ENCODE data around the gene GGNBP2.
"Not testable (repeated sequence)": the region's sequence is repeated elsewhere in the genome, so short reads cannot be mapped to it uniquely, and the experiment has no call there.

The GGNBP2 gene

DNA sequence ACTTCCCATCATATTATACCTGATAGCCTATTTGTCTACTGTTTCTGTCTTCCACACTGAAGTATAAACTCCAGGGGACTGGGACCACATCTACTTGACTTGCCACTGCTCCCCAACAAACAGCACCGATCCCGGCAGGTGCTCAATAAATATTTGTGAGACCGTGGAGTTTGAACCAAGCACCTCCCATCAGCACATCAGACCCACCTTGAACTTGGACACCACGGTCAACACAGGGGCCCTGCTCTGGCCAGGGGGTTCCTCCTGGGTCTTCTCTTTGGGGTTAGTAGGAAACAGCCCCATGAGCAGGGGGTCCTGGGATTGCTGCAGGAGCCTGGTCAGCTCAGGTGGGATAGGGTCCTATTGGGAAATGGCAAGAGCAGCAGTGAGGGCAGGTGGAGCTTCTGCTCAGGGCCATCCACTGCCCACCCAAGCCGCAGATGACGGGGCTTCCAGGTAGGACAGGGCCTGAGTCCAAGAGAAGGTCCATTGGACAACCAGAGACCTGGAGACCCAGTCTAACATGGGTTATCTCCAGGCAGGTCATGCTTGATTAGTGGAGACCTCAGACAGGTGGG is 38.4 kb upstream of the GGNBP2 start:
- in situ Hi-C loops (cut with MboI; ENCODE audit: low sequenced_read_pairs, unreplicated experiment): no loop called here
- TF ChIP-seq, protein P1, sequence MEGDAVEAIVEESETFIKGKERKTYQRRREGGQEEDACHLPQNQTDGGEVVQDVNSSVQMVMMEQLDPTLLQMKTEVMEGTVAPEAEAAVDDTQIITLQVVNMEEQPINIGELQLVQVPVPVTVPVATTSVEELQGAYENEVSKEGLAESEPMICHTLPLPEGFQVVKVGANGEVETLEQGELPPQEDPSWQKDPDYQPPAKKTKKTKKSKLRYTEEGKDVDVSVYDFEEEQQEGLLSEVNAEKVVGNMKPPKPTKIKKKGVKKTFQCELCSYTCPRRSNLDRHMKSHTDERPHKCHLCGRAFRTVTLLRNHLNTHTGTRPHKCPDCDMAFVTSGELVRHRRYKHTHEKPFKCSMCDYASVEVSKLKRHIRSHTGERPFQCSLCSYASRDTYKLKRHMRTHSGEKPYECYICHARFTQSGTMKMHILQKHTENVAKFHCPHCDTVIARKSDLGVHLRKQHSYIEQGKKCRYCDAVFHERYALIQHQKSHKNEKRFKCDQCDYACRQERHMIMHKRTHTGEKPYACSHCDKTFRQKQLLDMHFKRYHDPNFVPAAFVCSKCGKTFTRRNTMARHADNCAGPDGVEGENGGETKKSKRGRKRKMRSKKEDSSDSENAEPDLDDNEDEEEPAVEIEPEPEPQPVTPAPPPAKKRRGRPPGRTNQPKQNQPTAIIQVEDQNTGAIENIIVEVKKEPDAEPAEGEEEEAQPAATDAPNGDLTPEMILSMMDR (IDR thresholded peaks at IDR 0.05; ENCODE audit: borderline replicate concordance, control extremely low read depth, extremely low read depth, insufficient read depth, missing control alignments): no peak
- DNase-seq (ENCODE audit: low spot score): no peak

DNA sequence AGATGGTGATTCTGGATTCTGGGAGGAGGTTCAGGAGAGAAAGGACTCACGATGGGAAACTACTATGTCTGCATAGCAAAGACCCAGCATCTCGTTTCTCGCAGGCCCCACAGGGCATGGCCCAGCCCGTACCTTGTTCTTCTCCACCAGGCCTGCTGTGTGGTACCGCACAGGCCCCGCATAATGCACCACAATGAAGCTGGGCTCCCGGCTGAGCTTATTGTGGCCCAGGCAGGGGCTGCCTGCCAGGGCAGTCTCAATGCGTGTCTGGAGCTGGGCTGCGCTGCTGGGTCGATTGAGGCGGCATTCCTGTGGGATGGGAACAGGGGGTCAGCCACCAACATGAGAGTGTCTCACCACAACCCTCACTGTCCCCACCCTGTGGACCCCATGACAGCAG is 37.9 kb upstream of the GGNBP2 start:
- in situ Hi-C loops (cut with MboI; ENCODE audit: low sequenced_read_pairs, unreplicated experiment): no loop called here
- TF ChIP-seq, protein P1 (IDR thresholded peaks at IDR 0.05; ENCODE audit: borderline replicate concordance, control extremely low read depth, extremely low read depth, insufficient read depth, missing control alignments): no peak
- DNase-seq (ENCODE audit: low spot score): no peak

DNA sequence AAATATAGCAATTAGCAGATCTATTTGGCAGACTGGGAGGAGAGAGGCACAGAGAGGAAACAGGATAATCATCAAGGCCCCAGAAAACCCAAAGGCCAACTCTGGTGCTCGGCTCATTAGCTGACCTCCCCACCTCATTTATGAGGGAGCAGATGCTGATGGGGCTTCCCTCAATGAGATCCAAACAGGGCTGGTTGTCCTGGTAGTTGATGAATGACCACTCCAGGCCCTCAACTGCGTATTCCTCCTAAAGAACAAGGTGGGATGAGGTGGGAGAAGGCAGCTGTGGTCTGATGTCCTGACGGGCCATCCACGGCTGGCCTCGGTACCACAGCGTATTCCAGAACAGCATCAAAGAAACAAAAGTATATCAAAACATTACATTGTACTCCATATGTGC is 37.5 kb upstream of the GGNBP2 start:
- TF ChIP-seq, protein P1 (IDR thresholded peaks at IDR 0.05; ENCODE audit: borderline replicate concordance, control extremely low read depth, extremely low read depth, insufficient read depth, missing control alignments): no peak
- no peak for DNase-seq (ENCODE audit: low spot score)
- in situ Hi-C loops (cut with MboI; ENCODE audit: low sequenced_read_pairs, unreplicated experiment): no loop called here

DNA sequence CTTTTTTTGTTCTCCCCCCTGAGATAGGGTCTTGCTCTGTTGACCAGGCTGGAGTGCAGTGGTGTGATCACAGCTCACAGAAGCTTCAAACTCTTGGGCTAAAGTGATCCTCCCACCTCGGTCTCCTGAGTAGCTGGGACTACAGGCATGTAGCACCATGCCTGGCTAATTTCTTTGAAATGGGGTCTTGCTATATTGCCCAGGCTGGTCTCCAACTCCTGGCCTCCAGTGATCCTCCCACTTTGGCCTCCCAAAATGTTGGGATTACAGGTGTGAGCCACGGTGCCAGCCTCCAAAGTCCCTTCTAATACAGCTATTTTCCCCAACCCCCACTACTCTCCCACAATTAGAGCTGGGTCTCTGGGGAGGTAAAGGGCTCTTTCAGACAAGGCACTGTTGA is 36.3 kb upstream of the GGNBP2 start:
- DNase-seq (ENCODE audit: low spot score); in situ Hi-C loops (cut with MboI; ENCODE audit: low sequenced_read_pairs, unreplicated experiment): not testable (repeated sequence)

DNA sequence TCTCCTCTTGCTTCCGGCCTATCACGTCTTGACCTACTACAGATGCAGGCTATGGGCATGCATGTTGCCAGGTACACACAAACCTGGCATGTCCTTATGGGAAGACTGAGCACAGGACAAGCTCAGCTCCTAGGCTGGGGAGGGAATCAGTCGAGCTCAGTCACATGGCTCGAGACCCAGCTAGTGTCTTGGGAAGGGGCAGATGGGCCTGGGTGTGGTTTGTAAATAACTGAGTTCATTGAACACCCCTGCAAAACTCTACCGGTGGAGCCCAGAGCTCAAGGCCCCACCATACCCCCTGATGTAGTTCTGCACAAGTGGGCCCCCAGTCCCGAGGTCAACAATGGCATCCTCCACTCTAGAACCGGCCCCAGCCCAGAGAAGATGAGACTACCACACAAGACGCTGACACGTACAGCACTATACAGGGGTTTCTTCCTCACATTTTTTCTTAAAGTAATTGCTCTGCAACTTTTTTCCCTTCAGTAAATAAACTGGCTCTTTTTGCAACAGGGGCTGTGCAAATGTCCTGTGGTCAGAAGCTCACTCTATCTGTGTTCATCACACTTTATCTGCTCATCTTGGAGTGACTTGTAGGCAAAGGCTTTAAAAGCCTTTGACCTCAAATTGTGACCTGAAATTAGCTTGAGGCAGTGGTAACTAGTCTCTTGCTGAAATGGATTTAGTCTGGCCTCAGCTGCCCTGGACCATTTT is 35.3 kb upstream of the GGNBP2 start:
- TF ChIP-seq, protein P1 (IDR thresholded peaks at IDR 0.05; ENCODE audit: borderline replicate concordance, control extremely low read depth, extremely low read depth, insufficient read depth, missing control alignments): no peak
- DNase-seq (ENCODE audit: low spot score): no peak
- in situ Hi-C loops (cut with MboI; ENCODE audit: low sequenced_read_pairs, unreplicated experiment): no loop called here

DNA sequence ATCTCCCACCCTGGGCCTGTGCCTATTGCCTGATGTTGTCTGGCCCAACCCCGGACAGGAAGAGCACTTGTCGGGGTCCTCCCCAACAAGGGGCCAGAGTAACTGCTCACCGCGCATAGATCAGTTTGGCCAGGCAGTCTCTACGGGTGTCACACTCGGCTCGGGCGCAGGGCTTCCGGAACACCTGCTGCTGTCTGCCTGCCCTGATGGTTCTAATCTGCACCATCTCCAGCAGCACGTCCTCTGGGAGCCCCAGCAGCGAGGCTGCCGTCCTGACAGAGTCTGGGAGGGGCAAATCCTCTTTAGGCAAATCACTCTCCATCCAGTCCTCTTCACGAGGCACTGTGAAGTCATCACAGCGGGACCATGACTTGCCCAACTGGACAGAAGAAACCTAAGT is 34.1 kb upstream of the GGNBP2 start:
- TF ChIP-seq, protein P1 (IDR thresholded peaks at IDR 0.05; ENCODE audit: borderline replicate concordance, control extremely low read depth, extremely low read depth, insufficient read depth, missing control alignments): no peak
- in situ Hi-C loops (cut with MboI; ENCODE audit: low sequenced_read_pairs, unreplicated experiment): no loop called here
- DNase-seq (ENCODE audit: low spot score): no peak

DNA sequence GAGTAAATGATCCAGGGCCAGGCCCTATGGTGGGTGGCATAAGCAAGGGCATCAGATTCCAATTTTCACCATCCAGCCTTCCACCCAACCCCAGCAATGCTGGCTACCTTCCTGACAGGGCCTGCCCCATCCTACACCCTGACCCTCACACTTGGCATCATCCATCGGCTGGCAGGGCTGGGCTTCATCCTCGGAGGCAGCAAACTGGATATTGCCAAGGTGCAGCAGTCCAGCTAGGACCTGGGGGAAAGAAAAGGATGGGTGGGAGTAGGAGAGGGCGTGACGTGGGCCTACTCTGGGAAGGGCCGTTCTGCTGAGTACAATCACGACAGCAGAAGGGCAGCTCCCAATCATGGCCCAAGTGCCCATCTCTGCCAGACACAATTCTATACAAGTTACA is 33.5 kb upstream of the GGNBP2 start:
- no peak for DNase-seq (ENCODE audit: low spot score)
- TF ChIP-seq, protein P1 (IDR thresholded peaks at IDR 0.05; ENCODE audit: borderline replicate concordance, control extremely low read depth, extremely low read depth, insufficient read depth, missing control alignments): no peak
- in situ Hi-C loops (cut with MboI; ENCODE audit: low sequenced_read_pairs, unreplicated experiment): no loop called here

All from GM13976 (cell line).